Measurements from ENCODE around the gene CISH. TPM values are rescaled to one million over a fixed set of nuclear protein-coding genes. Genes with fewer than 3 reads are reported as not detected.

Gene CISH
- total and polyA plus RNA-seq, 10 of the 15 experiments (the other 5 are each of a cell fraction or from before 2014, with no cell fraction given), result 0.21 to 4.4 (median 1.8) TPM

GRCh38 chr3:50655009-50655830 is 43.6 kb upstream of the CISH start (continued):
- TF ChIP-seq REST (IDR thresholded peaks at IDR 0.05; ENCODE audit: low read depth, low read length) (no peak), ESRRA (IDR thresholded peaks at IDR 0.05; ENCODE audit: low read length) (no peak), TARDBP (IDR thresholded peaks at IDR 0.05; ENCODE audit: borderline replicate concordance) (no peak), STAT1 (conservative IDR thresholded peaks at IDR 0.05) (no peak), POLR2A (IDR thresholded peaks at IDR 0.05; ENCODE audit: low read depth, low read length) (no peak), KLF5 (IDR thresholded peaks at IDR 0.05; ENCODE audit: partially characterized antibody) (no peak), IRF3 (IDR thresholded peaks at IDR 0.05) (no peak), MLLT1 (IDR thresholded peaks at IDR 0.05) (no peak), BRCA1 (IDR thresholded peaks at IDR 0.05; ENCODE audit: low read depth, low read length) (no peak), CTCF (IDR thresholded peaks at IDR 0.05 in 2 of 3, conservative IDR thresholded peaks at IDR 0.05 in 1 of 3; ENCODE audit: control insufficient read depth in 2 of 3, extremely low read depth in 1 of 3, insufficient read depth in 1 of 3, low read depth in 3 of 3, low read length in 3 of 3) (no peak), MTA3 (IDR thresholded peaks at IDR 0.05; ENCODE audit: borderline replicate concordance, low read length) (no peak), TCF12 (IDR thresholded peaks at IDR 0.05; ENCODE audit: low read depth, low read length) (no peak)

Data from GM12878 (cell line).